Islet of Langerhans (tissue), 1 donor: ENCODE results near the gene DLL4.

Experiments used
- FAIRE-seq: peaks from one replicate; lab custom pipeline; 2011; peaks lifted over from hg19 to GRCh38; lab: Jason Lieb, UNC

Gene DLL4

GRCh38 chr15:40927873-40928806 lies 1.0 kb upstream of the DLL4 start:
- no peak for FAIRE-seq

GRCh38 chr15:40929660-40930429 lies 705 bp downstream of the DLL4 start:
- FAIRE-seq, result no peak

- FAIRE-seq, result no peak
Measured at GRCh38 chr15:40930430-40931299, 1.5 kb downstream of the DLL4 start.

GRCh38 chr15:40931300-40932142 lies 2.4 kb downstream of the DLL4 start:
- no peak for FAIRE-seq

- FAIRE-seq, result no peak
Measured at GRCh38 chr15:40932156-40932555, 3.0 kb downstream of the DLL4 start.

- FAIRE-seq, result no peak
Measured at GRCh38 chr15:40932649-40933516, 3.7 kb downstream of the DLL4 start.

GRCh38 chr15:40933517-40933902 lies 4.4 kb downstream of the DLL4 start:
- FAIRE-seq, result no peak

- no peak for FAIRE-seq
Measured at GRCh38 chr15:40934457-40934856, 5.3 kb downstream of the DLL4 start.

GRCh38 chr15:40936234-40936708 lies 7.1 kb downstream of the DLL4 start:
- FAIRE-seq, result no peak

GRCh38 chr15:40936709-40937666 lies 7.8 kb downstream of the DLL4 start:
- no peak for FAIRE-seq

GRCh38 chr15:40937762-40938535 lies 8.8 kb downstream of the DLL4 start:
- FAIRE-seq, result no peak

GRCh38 chr15:40938536-40938870 lies 9.4 kb downstream of the DLL4 start:
- FAIRE-seq, result no peak

- no peak for FAIRE-seq
Measured at GRCh38 chr15:40940296-40940801, 11.2 kb downstream of the DLL4 start.

GRCh38 chr15:40941068-40941527 lies 12.0 kb downstream of the DLL4 start:
- no peak for FAIRE-seq

- FAIRE-seq, result no peak
Measured at GRCh38 chr15:40941528-40942336, 12.6 kb downstream of the DLL4 start.

GRCh38 chr15:40942337-40942854 lies 13.3 kb downstream of the DLL4 start:
- FAIRE-seq, result no peak

- no peak for FAIRE-seq
Measured at GRCh38 chr15:40942878-40943277, 13.7 kb downstream of the DLL4 start.
